CD4-positive, alpha-beta T cell (primary cell): ENCODE results near the gene ARSG. TPM values are rescaled to one million over a fixed set of nuclear protein-coding genes. Genes with fewer than 3 reads are reported as not detected.
A peak's percentile ranks its signal among the peaks of the same experiment; 100 is the strongest.

Experiments used
- ATAC-seq: fragments of 200-7000 bp; cut with Tn5 transposase; one replicate; pipeline ENCODE4 v1.10.0; 2022; ENCODE audit warnings: mild to moderate bottlenecking; ENCODE audit not compliant: poor library complexity
- CTCF ChIA-PET: fragments of 350-600 bp; sonication (Branson Sonifier 250); formaldehyde crosslinking; loops from one replicate; lab custom pipeline; 2021; ENCODE audit warnings: antibody characterized with exemption, inconsistent platforms; lab: Charles Lee
- POLR2A ChIA-PET: fragments of 350-600 bp; sonication (Branson Sonifier 250); formaldehyde crosslinking; loops from one replicate; lab custom pipeline; 2021; ENCODE audit warnings: antibody characterized with exemption, inconsistent platforms; lab: Charles Lee
- DNase-seq, 14 experiments: peaks; one replicate each; pipeline ENCODE4 v3.0.0-alpha.2; 2013 to 2020; ENCODE audit warnings: mixed read lengths in 2 of 14
- H3K27ac ChIP-seq, 2 donors: one replicate each; pipeline versions ENCODE4 v1.5.1 to v1.7.0; 2013; ENCODE audit warnings: low read length in 2 of 2, low read depth in 1 of 2, mild to moderate bottlenecking in 1 of 2
- H3K27me3 ChIP-seq, 2 experiments: 1 replicate in 1 of 2; 2 replicates in 1 of 2; pipeline versions ENCODE4 v1.6.1 to v1.7.0; 2013; ENCODE audit warnings: low read length in 2 of 2, control low read depth in 1 of 2, mild to moderate bottlenecking in 1 of 2, moderate library complexity in 1 of 2; ENCODE audit not compliant: insufficient read depth in 2 of 2, control insufficient read depth in 1 of 2
- H3K36me3 ChIP-seq: one replicate; pipeline ENCODE4 v1.6.1; 2013; ENCODE audit warnings: low read length, control low read depth; ENCODE audit not compliant: insufficient read depth
- H3K4me1 ChIP-seq: one replicate; pipeline ENCODE4 v1.6.1; 2013; ENCODE audit warnings: low read length, control low read depth; ENCODE audit not compliant: insufficient read depth
- H3K4me3 ChIP-seq: one replicate; pipeline ENCODE4 v1.5.1; 2013; ENCODE audit warnings: mild to moderate bottlenecking, low read length, moderate library complexity
- H3K9me3 ChIP-seq, 2 experiments: 1 replicate in 1 of 2; 2 replicates in 1 of 2; pipeline versions ENCODE4 v1.6.1 to v1.7.0; 2013; ENCODE audit warnings: low read length in 2 of 2, mild to moderate bottlenecking in 2 of 2, control low read depth in 1 of 2, moderate library complexity in 1 of 2; ENCODE audit not compliant: control insufficient read depth in 1 of 2, insufficient read depth in 1 of 2
- H3K27ac Mint-ChIP-seq: one replicate; pipeline ENCODE4 v1.8.0; 2020; ENCODE audit warnings: mixed read lengths
- H3K27me3 Mint-ChIP-seq: one replicate; pipeline ENCODE4 v1.8.0; 2021; ENCODE audit warnings: mixed read lengths
- H3K36me3 Mint-ChIP-seq: one replicate; pipeline ENCODE4 v1.8.0; 2021; ENCODE audit warnings: low read depth, mixed read lengths
- H3K4me1 Mint-ChIP-seq: one replicate; pipeline ENCODE4 v1.8.0; 2021; ENCODE audit warnings: low read depth, mixed read lengths
- H3K4me3 Mint-ChIP-seq: one replicate; pipeline ENCODE4 v1.8.0; 2020; ENCODE audit warnings: mild to moderate bottlenecking, mixed read lengths
- H3K9me3 Mint-ChIP-seq: one replicate; pipeline ENCODE4 v1.8.0; 2020; ENCODE audit warnings: mixed read lengths
- intact Hi-C, 2 experiments: fragments of 100-400 bp; cut with DNase I in 1 of 2; cut with micrococcal nuclease in 1 of 2; formaldehyde crosslinking; loops; one replicate each; pipeline versions ENCODE4 v1.15.1 to v1.9.0; 2023 to 2025; cut with DNase I, micrococcal nuclease
- total RNA-seq, 174 experiments: library from RNA in 2 of 174; stranded (reverse) in 2 of 174; gene quantifications; one replicate each; pipeline ENCODE4 v1.2.3 and lab custom pipeline; 2021 to 2026
- TF ChIP-seq, protein P1 (sequence below): fragments of 200-600 bp; IDR thresholded peaks from one replicate; pipeline ENCODE4 v1.8.0; 2022; ENCODE audit warnings: antibody characterized with exemption, mild to moderate bottlenecking

The ARSG gene
- total RNA-seq, 2 experiments from 2014 or later = 13.8 to 16.0 TPM

- H3K4me3 Mint-ChIP-seq = peak overlapping the region; percentile 70
- no peak for ATAC-seq
- DNase-seq = no peak
- TF ChIP-seq, protein P1, sequence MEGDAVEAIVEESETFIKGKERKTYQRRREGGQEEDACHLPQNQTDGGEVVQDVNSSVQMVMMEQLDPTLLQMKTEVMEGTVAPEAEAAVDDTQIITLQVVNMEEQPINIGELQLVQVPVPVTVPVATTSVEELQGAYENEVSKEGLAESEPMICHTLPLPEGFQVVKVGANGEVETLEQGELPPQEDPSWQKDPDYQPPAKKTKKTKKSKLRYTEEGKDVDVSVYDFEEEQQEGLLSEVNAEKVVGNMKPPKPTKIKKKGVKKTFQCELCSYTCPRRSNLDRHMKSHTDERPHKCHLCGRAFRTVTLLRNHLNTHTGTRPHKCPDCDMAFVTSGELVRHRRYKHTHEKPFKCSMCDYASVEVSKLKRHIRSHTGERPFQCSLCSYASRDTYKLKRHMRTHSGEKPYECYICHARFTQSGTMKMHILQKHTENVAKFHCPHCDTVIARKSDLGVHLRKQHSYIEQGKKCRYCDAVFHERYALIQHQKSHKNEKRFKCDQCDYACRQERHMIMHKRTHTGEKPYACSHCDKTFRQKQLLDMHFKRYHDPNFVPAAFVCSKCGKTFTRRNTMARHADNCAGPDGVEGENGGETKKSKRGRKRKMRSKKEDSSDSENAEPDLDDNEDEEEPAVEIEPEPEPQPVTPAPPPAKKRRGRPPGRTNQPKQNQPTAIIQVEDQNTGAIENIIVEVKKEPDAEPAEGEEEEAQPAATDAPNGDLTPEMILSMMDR = no peak
- H3K4me1 Mint-ChIP-seq = peaks cover 78% of the 10 kb centered on the region
- Histone ChIP-seq H3K36me3 (no peaks in the 10 kb centered on the region), H3K27ac (no peak overlapping the region), H3K4me1 (peaks cover 75% of the 10 kb centered on the region), H3K27me3 (no peaks in the 10 kb centered on the region), H3K9me3 (no peaks in the 10 kb centered on the region), H3K4me3 (no peak overlapping the region)
- H3K36me3 Mint-ChIP-seq = peaks cover 13% of the 10 kb centered on the region
- intact Hi-C loops = loop anchor here (5.0 kb wide), 3 partner anchors 47 to 112 kb away; partner anchors contain the start of gene AMZ2 (in 1 of the 2)
- POLR2A ChIA-PET = interaction anchor here (1.0 to 6.3 kb wide), 3 partner anchors 52 to 102 kb away, joined by 3 to 94 read pairs (median 4); no protein-coding TSS in a partner anchor
- CTCF ChIA-PET = no interaction called here
- H3K27me3 Mint-ChIP-seq = no peaks in the 10 kb centered on the region
- peak overlapping the region; percentile 78 for H3K27ac Mint-ChIP-seq
- no peaks in the 10 kb centered on the region for H3K9me3 Mint-ChIP-seq
These were observed 3.3 kb downstream of the ARSG start for GRCh38 chr17:68294617-68295016.

GRCh38 chr17:68295086-68295485, 3.8 kb downstream of the ARSG start:
- H3K27ac Mint-ChIP-seq = peak overlapping the region; percentile 78
- H3K9me3 Mint-ChIP-seq = no peaks in the 10 kb centered on the region
- DNase-seq (no peak), ATAC-seq (no peak)
- no peak overlapping the region for H3K27ac ChIP-seq
- TF ChIP-seq, protein P1 = no peak
- ChIA-PET POLR2A (no interaction called here), CTCF (no interaction called here)
- no peaks in the 10 kb centered on the region for H3K27me3 ChIP-seq
- no peak overlapping the region for H3K4me3 ChIP-seq
- peak overlapping the region; percentile 70 for H3K4me3 Mint-ChIP-seq
- peaks cover 78% of the 10 kb centered on the region for H3K4me1 Mint-ChIP-seq
- H3K36me3 ChIP-seq = no peaks in the 10 kb centered on the region
- H3K4me1 ChIP-seq = peaks cover 71% of the 10 kb centered on the region
- H3K27me3 Mint-ChIP-seq = no peaks in the 10 kb centered on the region
- H3K36me3 Mint-ChIP-seq = peaks cover 13% of the 10 kb centered on the region
- H3K9me3 ChIP-seq = no peaks in the 10 kb centered on the region
- intact Hi-C loops = loop anchor here (5.0 kb wide), 2 partner anchors 52 to 113 kb away; no protein-coding TSS in a partner anchor

DNA sequence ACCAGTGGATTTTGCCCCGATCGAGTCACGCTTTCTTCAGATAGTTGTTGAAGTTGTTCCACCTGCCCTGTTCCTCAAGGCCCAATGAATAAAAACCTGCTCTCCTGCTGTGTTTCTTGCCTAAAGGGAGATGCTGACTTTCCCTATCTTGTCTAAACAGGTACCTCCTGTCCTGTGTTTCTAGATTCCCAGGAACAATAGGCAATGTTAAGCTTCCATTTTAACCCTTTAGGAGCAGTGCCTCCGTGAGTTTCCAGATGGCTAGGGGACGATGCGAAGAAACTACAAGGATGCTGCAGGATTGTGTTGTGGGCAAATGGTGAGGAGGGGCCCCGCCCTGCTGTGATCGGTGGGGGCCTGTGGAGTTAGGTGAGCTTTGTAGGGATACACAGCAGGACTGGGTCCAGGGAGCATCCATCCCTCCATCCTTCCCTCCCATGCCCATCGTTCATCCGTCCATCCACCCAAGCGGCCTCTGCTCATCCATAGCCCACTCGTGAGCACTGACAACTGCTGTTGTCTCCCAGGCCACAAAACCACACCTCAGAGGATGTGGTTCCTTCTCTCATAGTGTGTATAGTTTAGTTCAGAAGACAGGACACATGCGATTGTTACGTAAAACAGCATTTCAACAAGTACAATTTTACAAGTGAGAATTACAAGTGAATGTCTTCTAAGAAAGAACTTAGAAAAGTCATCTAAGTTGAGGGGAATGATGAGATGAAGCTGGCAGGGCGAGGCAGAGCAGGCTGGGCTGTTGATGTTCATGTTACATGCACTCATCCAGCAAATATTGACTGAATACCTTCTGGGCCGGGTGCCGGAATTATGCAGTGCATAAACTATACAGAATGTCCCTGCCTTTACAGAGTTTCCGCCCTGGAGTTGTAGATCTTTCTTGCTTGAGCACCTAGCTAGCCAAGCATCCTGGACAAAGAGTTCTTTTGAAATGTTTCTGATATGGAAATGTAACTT, 5.2 kb downstream of the ARSG start:
- TF ChIP-seq, protein P1 = no peak
- Histone ChIP-seq H3K27ac (peak overlapping the region; percentile 51 to 60), H3K4me1 (peaks cover 64% of the 10 kb centered on the region), H3K36me3 (no peaks in the 10 kb centered on the region), H3K9me3 (no peaks in the 10 kb centered on the region), H3K4me3 (peak overlapping the region; percentile 32), H3K27me3 (no peaks in the 10 kb centered on the region)
- intact Hi-C loops = loop anchor here (1.0 to 5.0 kb wide), 4 partner anchors 48 to 114 kb away; no protein-coding TSS in a partner anchor
- ChIA-PET POLR2A (interaction anchor here (0.6 to 2.7 kb wide), 24 partner anchors 11 to 164 kb away, joined by 3 to 17 read pairs (median 4); partner anchors contain the start of genes AMZ2 and WIPI1), CTCF (interaction anchor here (0.7 to 1.3 kb wide), 3 partner anchors 135 to 140 kb away, joined by 3 to 5 read pairs (median 3); no protein-coding TSS in a partner anchor)
- peak overlapping the region; percentile 89 for H3K27ac Mint-ChIP-seq
- peak; percentile 28 to 95 (median 52) for DNase-seq
- H3K36me3 Mint-ChIP-seq = peaks cover 8% of the 10 kb centered on the region
- no peaks in the 10 kb centered on the region for H3K9me3 Mint-ChIP-seq
- H3K4me3 Mint-ChIP-seq = peak overlapping the region; percentile 83
- ATAC-seq = peak; percentile 56
- peaks cover 72% of the 10 kb centered on the region for H3K4me1 Mint-ChIP-seq
- H3K27me3 Mint-ChIP-seq = no peaks in the 10 kb centered on the region
